ENCODE results near the gene EIF2B4.
A peak's percentile ranks its signal among the peaks of the same experiment; 100 is the strongest.
"Not testable (repeated sequence)": the region's sequence is repeated elsewhere in the genome, so short reads cannot be mapped to it uniquely, and the experiment has no call there.

EIF2B4 gene

GRCh38 chr2:27377618-27378095, 7.5 kb upstream of the EIF2B4 start:
- DNase-seq: no peak

- DNase-seq: no peak
Observed at GRCh38 chr2:27376866-27377617, 6.9 kb upstream of the EIF2B4 start.

GRCh38 chr2:27376151-27376865, 6.2 kb upstream of the EIF2B4 start:
- DNase-seq: no peak

- no peak for DNase-seq
Observed at GRCh38 chr2:27375513-27376099, 5.5 kb upstream of the EIF2B4 start.

DNA sequence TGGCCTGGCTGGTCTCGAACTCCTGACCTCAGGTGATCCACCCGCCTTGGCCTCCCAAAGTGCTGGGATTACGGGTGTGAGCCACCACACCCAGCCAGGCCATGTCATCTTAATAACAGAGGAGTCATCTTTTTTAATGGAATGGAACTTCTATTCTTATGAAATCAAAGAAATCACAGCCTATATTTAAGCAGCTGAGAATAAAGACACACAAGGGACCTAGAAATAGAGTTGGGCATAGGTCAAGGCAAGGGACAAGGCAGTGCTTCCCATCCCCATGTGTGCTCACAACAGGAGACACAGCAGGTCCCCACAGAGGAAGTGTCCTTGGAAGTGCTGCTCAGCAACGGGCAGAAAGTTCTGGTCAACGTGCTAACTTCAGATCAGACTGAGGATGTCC, 3.4 kb upstream of the EIF2B4 start:
- DNase-seq: no peak

- no peak for DNase-seq
Observed at GRCh38 chr2:27372937-27373336, 2.8 kb upstream of the EIF2B4 start.

DNA sequence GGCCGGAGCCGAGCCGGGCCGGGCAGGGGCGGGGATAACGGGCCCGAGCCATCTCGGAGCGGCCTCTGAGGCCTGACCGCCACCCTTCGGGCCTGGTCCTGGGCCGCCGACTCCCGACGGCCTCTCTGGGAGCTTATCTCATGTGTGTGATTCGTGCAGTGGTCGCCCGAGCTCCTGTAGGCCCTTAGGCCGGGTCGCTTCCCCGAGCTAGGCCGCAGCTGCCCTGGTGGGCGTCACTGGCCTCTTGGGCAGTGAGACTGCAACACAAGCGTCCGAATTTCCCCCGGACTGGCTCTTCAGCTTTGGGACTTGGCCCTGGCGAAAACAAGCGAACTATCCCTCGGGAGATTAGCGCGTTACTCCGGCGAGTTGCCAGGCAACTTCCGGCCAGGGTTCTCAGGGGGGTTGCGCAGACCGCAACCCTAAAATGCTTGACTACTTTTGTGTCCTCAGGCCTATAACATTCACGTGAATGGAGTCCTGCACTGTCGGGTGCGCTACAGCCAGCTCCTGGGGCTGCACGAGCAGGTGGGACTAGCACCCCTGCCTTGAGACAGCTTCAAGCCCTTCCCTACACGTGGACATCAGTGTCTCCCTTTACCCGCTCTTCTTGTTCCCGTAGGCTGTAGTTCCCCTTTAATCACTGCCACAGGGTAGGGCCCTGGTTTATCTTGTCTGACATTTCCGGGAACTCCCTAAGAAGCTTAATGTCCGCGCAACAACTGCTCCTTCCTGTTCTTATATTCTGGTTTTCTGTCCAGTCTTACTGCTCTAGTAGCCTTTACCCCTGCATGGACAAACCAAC, 880 bp upstream of the EIF2B4 start:
- DNase-seq: peak; percentile 3

DNA sequence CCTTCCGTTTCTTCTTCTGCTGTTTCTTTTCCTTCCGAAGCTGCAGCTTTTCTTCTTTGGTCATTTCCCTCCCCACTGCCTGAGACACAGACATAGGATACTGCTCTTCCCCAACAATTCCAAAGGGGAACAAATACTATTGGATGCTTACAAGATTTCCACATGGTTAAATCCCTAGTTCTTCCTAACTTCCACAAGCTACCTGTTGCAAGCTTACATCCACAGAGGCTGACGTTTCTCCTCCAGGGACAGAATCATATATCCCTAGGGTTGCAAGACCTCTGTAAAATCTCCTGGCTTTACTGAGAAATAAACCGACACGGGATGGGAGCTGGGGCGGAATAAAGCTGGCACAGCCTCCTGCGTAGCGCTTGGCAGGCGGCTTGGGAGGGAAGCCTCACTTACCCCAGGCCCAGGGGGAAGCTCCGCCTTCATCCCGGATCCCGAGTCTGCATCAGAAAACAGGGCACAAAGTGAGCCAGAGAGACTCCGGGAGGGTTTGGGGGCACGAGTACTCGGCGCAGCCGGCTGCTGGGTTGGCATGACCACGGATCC, 590 bp downstream of the EIF2B4 start:
- DNase-seq: no peak

DNA sequence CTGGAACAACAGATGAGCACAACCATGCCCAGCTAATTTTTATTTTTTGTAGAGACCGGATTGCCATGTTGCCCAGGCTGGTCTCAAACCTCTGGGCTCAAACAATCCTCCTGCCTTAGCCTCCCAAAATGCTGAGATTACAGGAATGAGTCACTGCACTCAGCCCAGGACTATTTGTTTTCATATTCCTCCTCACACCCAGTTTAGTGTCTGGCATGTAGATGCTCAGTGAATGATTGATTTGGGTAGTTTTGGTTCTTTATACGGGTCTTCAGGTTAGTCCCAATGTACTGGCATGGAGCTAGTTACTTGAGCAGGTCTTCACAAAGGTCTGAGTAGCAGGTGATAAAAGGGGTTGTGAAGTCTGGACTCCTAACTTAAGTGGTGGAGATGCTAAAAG, 6.2 kb downstream of the EIF2B4 start:
- DNase-seq: no peak

DNA sequence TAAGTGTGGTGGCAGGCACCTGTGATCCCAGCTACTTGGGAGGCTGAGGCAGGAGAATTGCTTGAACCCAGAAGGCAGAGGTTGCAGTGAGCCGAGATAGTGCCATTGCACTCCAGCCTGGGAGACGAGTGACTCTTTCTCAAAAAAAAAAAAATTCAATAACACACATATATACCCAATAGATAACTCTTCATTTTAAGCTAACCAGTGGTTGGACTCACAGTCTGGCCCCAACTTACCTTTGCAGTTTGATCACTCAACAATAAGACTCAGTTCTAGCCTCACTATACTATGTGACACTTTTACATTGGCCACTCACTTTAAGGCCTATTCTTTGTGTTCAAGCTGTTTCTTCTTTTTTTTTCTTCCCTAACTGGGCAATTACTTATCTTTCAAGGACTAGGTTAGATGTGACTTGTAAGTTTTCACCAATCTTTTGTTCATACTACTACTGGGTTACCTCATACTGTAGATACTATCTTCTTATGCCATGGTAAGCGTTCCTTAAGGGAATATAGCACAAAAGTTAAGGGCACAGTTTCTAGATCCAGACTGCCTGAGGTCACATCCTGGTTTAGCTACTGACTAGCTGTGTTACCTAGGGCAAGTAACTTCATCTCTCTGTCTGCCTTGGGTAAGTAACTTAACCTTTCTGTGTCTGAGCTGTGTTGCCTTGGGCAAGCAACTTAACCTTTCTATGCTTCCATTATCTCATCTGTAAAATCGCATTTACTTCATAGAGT, 7.3 kb downstream of the EIF2B4 start:
- DNase-seq: no peak

DNA sequence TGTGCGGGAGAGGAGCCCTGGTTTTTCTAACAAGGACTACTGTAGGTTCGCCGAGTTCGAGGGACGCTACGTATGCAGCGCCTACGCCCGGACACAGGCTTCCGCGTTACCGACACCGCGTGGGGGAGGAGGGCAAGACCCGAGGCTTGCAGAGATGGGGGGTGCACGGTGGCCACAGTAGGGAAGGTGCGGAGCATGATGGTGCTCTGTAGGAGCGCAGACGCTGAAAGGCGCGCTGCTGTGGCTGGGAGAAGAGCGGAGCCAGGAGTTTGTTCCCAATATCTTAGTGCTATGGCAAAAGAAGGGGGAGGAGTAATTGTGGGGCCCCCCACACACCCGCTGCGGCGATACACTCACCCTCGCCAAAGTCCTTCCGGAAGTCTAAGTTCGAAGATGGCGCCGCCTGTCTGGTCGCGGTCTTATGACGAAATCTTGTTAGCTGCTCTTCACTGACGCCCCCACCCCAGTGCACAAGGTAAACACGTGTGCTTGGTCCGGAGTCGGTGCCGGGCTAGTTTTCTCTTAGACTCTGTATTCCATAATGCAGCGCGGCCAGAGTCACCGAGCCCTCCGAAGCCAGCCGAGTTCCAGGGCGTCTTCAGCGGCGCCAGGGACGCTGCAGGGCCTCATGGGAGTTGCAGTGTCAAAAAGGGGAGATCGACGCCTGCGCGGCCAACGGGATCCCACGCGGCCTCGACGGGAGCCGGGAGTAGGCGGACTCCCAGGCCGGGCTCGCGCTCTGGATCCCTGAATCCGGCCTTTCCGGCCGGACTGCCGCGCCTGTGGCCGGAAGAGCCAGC, 13.6 kb downstream of the EIF2B4 start, which contains the start of gene GTF3C2:
GTF3C2 (minus strand) TSS at position 383 of the 800 bp plus-strand sequence. CDS start 13,210 bp downstream, outside the sequence.
- DNase-seq: peak; percentile 92

DNA sequence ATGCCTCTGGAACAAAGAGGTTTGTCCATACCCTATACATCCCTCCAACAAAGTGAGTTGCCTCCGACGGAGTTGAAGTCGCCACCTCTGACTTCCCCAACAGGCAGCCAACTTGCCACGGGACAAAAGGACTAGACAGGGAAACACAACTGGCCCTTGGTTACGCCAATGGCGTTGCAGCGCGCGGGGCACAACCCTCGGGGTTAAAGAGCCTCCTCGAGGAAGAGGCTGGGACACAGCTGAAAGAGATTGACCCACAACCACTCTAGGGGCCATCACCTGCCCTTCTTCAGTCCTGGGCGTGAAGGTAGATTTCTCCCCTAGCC, 14.1 kb downstream of the EIF2B4 start:
- no peak for DNase-seq

DNA sequence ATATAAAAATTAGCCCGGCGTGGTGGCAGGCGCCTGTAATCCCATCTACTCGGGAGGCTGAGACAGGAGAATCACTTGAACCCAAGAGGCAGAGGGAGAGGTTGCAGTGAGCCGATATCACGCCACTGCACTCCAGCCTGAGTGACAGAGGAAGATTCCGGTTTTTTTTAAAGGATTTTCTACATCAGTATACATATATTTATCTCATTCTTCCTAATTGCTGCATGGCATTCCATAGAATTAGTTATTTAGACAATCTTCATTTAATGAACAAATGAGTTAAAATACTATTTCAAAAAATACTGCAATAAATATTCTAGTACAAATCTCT, 15.6 kb downstream of the EIF2B4 start:
- no peak for DNase-seq

GRCh38 chr2:27353762-27354596, 16.2 kb downstream of the EIF2B4 start:
- DNase-seq: no peak

DNA sequence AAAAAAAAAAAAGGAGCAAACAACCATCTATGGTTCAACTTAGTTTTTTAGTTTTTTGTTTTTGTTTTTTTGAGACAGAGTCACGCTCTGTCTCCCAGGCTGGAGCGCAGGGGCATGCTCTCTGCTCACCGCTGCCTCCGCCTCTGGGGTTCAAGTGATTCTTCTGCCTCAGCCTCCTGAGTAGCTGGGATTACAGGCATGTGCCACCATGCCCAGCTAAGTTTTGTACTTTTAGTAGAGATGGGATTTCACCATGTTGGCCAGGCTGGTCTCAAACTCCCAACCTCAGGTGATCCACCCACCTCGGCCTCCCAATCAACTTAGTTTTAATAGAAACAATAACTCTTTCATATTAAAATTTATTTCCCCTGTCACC, 16.8 kb downstream of the EIF2B4 start:
- DNase-seq: not testable (repeated sequence)

- DNase-seq: no peak
Observed at GRCh38 chr2:27351802-27352598, 18.1 kb downstream of the EIF2B4 start.

DNA sequence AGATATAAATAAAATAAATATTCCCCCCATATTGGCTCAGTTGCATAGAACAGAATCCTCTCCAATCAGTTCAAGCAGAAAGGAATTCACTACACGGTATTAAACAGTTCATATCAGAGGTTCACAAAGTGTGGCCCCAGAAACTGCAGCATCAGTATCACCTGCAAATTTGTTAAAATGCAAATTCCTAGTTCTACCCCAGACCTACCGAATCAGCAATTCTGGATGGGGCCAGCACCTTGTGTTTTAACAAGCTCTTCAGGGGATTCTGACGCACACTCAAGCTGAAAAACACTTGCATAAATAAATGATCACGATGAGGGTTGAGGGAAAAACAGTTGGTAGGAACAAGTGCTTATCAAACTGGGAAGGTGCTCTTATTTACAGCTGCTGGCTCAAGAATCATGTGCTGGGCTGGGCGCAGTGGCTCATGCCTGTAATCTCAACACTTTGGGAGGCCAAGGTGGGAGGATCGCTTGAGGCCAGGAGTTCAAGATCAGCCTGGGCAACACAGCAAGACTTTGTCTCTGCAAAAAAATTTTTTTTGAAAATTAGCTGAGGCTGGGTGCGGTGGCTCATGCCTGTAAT, 19.9 kb downstream of the EIF2B4 start:
- no peak for DNase-seq

GRCh38 chr2:27347641-27348040, 22.5 kb downstream of the EIF2B4 start:
- DNase-seq: no peak

DNA sequence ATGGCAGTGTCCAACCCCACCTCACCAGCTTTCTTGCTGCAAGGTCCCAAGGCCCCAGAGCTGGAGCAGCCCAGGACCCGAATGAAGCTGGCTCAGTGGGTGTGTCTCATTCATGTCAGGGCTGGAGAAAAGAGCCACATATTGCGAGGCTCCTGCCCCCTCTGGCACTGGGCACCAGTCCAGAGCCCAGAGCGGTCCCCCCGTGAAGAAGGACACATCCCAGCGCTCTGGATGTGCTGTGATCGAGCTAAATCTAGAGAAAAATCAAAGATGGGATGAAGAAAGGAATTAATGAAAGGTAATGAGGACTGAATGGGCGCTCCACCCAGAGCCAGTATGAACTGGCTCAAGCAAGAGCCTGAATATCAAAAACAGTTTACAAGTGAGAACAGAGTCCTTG, 34.0 kb downstream of the EIF2B4 start:
- DNase-seq: no peak

Measured in NCI-H1436 (cell line).